GM12891 (cell line): ENCODE measurements around the gene PAK4. TPM values are rescaled to one million over a fixed set of nuclear protein-coding genes. Genes with fewer than 3 reads are reported as not detected.

Source experiments
- DNase-seq: peaks from one replicate; pipeline ENCODE4 v3.0.0; 2011; ENCODE audit warnings: low spot score; ENCODE audit not compliant: insufficient read length
- FAIRE-seq: peaks from 2 replicates; lab custom pipeline; 2011; peaks lifted over from hg19 to GRCh38; lab: Jason Lieb, UNC
- PAX5 ChIP-seq: IDR thresholded peaks from 2 replicates; pipeline ENCODE4 v1.6.1; 2011; ENCODE audit warnings: low read length, moderate library complexity, mild to moderate bottlenecking; ENCODE audit not compliant: insufficient read depth, severe bottlenecking
- POLR2A ChIP-seq: IDR thresholded peaks from 2 replicates; pipeline ENCODE4 v1.6.1; 2011; ENCODE audit warnings: low read depth, low read length, control low read depth
- POLR2AphosphoS5 ChIP-seq: IDR thresholded peaks from 2 replicates; pipeline ENCODE4 v1.6.1; 2011; ENCODE audit warnings: low read depth, low read length, control low read depth
- POU2F2 ChIP-seq: IDR thresholded peaks from 2 replicates; pipeline ENCODE4 v1.6.1; 2011; ENCODE audit warnings: low read depth, mild to moderate bottlenecking, control low read depth, low read length, moderate library complexity
- SPI1 ChIP-seq: IDR thresholded peaks from 2 replicates; pipeline ENCODE4 v1.6.1; 2011; ENCODE audit warnings: low read depth, low read length, control low read depth
- TAF1 ChIP-seq: IDR thresholded peaks from 2 replicates; pipeline ENCODE4 v1.6.1; 2011; ENCODE audit warnings: low read depth, low read length, control low read depth
- polyA plus RNA-seq: library from polyadenylated mRNA; unstranded; fragments of >200 nt; gene quantifications from one replicate; pipeline ENCODE4 v1.2.1, GENCODE V29; 2012; ENCODE audit warnings: low read depth, missing spikeins, inconsistent platforms; ENCODE audit not compliant: missing spikeins

Gene PAK4
- 6.5 TPM for polyA plus RNA-seq

GRCh38 chr19:39125554-39126311 is at the start of gene PAK4:
Gene PAK4 (plus strand): TSS chr19:39125786. CDS start chr19:39169554, 43,768 bp downstream.
- DNase-seq (peak; percentile 100), FAIRE-seq (peak; percentile 91)
- TF ChIP-seq POLR2AphosphoS5 (0 out of 2 replicates have a peak, but pooled peaks have one; percentile 55), POU2F2 (peak; percentile 47; the same call in 1 of the 2 replicates), TAF1 (peak; percentile 87), POLR2A (peak; percentile 69; the same call in 1 of the 2 replicates), PAX5 (no peak), SPI1 (no peak)

GRCh38 chr19:39077323-39077722 is 48.3 kb upstream of the PAK4 start:
- DNase-seq (no peak), FAIRE-seq (no peak)
- TF ChIP-seq SPI1 (no peak), POLR2A (no peak), POU2F2 (no peak), POLR2AphosphoS5 (no peak), PAX5 (no peak), TAF1 (no peak)

GRCh38 chr19:39078436-39079200 is 47.0 kb upstream of the PAK4 start:
- TF ChIP-seq POLR2AphosphoS5, result no peak
- TF ChIP-seq TAF1, result no peak
- TF ChIP-seq SPI1, result no peak
- TF ChIP-seq POLR2A, result no peak
- TF ChIP-seq PAX5, result no peak
- TF ChIP-seq POU2F2, result no peak
- DNase-seq (no peak), FAIRE-seq (no peak)

- FAIRE-seq (no peak), DNase-seq (no peak)
- no peak for TF ChIP-seq PAX5
- TF ChIP-seq TAF1, result no peak
- no peak for TF ChIP-seq POLR2AphosphoS5
- TF ChIP-seq POLR2A, result no peak
- no peak for TF ChIP-seq POU2F2
- no peak for TF ChIP-seq SPI1
These were observed 45.2 kb upstream of the PAK4 start for GRCh38 chr19:39080431-39080830.

- TF ChIP-seq TAF1, result no peak
- no peak for TF ChIP-seq PAX5
- no peak for TF ChIP-seq SPI1
- TF ChIP-seq POU2F2, result no peak
- TF ChIP-seq POLR2A, result no peak
- no peak for TF ChIP-seq POLR2AphosphoS5
- no peak for DNase-seq
These were observed 43.4 kb upstream of the PAK4 start for GRCh38 chr19:39082167-39082566.

GRCh38 chr19:39082745-39083598 is 42.6 kb upstream of the PAK4 start:
- FAIRE-seq (no peak), DNase-seq (no peak)
- TF ChIP-seq POLR2A (no peak), POLR2AphosphoS5 (no peak), TAF1 (no peak), PAX5 (no peak), SPI1 (no peak), POU2F2 (no peak)

More at GRCh38 chr19:39082167-39082566, 43.4 kb upstream of the PAK4 start:
- FAIRE-seq, result no peak

- DNase-seq (no peak), FAIRE-seq (no peak)
- TF ChIP-seq TAF1, result no peak
- TF ChIP-seq POLR2AphosphoS5, result no peak
- TF ChIP-seq POLR2A, result no peak
- no peak for TF ChIP-seq SPI1
- TF ChIP-seq PAX5, result no peak
- TF ChIP-seq POU2F2, result no peak
These were observed 42.0 kb upstream of the PAK4 start for GRCh38 chr19:39083599-39083982.

- no peak for DNase-seq
- no peak for FAIRE-seq
- TF ChIP-seq TAF1 (no peak), POLR2AphosphoS5 (no peak), PAX5 (no peak), POLR2A (no peak), POU2F2 (no peak), SPI1 (no peak)
These were observed 41.4 kb upstream of the PAK4 start, which contains the start of gene ACP7 for GRCh38 chr19:39083983-39084731. Gene ACP7 (plus strand): TSS chr19:39084368. CDS start chr19:39085270, 902 bp downstream.
